GM12878 (cell line): Measurements from ENCODE around the gene CHN2.

Experiments used
- CTCF ChIP-seq, 3 experiments: IDR thresholded peaks in 2 of 3; conservative IDR thresholded peaks in 1 of 3; 2 replicates each; pipeline ENCODE4 v1.5.1; 2011; ENCODE audit warnings: low read depth in 3 of 3, low read length in 3 of 3, mild to moderate bottlenecking in 3 of 3, control low read depth in 2 of 3, moderate library complexity in 2 of 3, inconsistent platforms in 1 of 3, mixed read lengths in 1 of 3; ENCODE audit not compliant: control insufficient read depth in 2 of 3, insufficient read depth in 1 of 3; ENCODE audit errors: extremely low read depth in 1 of 3
- EZH2 ChIP-seq: IDR thresholded peaks from 2 replicates; pipeline ENCODE4 v1.6.1; 2012; ENCODE audit warnings: low read depth, mild to moderate bottlenecking, control low read depth, inconsistent platforms, low read length, borderline replicate concordance; ENCODE audit not compliant: control insufficient read depth
- FOXM1 ChIP-seq: IDR thresholded peaks from 2 replicates; pipeline ENCODE4 v1.6.1; 2012; ENCODE audit warnings: low read depth, mild to moderate bottlenecking, inconsistent platforms, low read length, moderate library complexity
- JUND ChIP-seq: IDR thresholded peaks from 2 replicates; pipeline ENCODE4 v1.6.1; 2012; ENCODE audit warnings: low read depth, mild to moderate bottlenecking, low read length, improper control_type of control experiment, moderate library complexity
- SMC3 ChIP-seq: IDR thresholded peaks from 2 replicates; pipeline ENCODE4 v1.6.1; 2011; ENCODE audit warnings: low read length, improper control_type of control experiment, borderline replicate concordance
- TAF1 ChIP-seq: IDR thresholded peaks from 2 replicates; pipeline ENCODE4 v1.6.1; 2011; ENCODE audit warnings: mild to moderate bottlenecking, low read depth, low read length, borderline replicate concordance
- TARDBP ChIP-seq: IDR thresholded peaks from 2 replicates; pipeline ENCODE4 v1.6.1; 2016; ENCODE audit warnings: borderline replicate concordance
- ZBED1 ChIP-seq: IDR thresholded peaks from 2 replicates; pipeline ENCODE4 v1.6.1; 2016; ENCODE audit warnings: borderline replicate concordance

- TF ChIP-seq CTCF (IDR thresholded peaks at IDR 0.05 in 2 of 3, conservative IDR thresholded peaks at IDR 0.05 in 1 of 3; ENCODE audit: control insufficient read depth in 2 of 3, extremely low read depth in 1 of 3, insufficient read depth in 1 of 3, low read depth in 3 of 3, low read length in 3 of 3): no peak
- no peak for TF ChIP-seq JUND
- TF ChIP-seq TAF1: no peak
- TF ChIP-seq SMC3: no peak
- no peak for TF ChIP-seq FOXM1
- TF ChIP-seq TARDBP: no peak
- TF ChIP-seq ZBED1: no peak
- no peak for TF ChIP-seq EZH2
Observed at GRCh38 chr7:29258951-29259350, 64.4 kb downstream of the CHN2 start.
